EH (cell line): ENCODE results near the gene QPRT.
A peak's percentile ranks its signal among the peaks of the same experiment; 100 is the strongest.
"Not testable (repeated sequence)": the region's sequence is repeated elsewhere in the genome, so short reads cannot be mapped to it uniquely, and the experiment has no call there.

Experiments used
- DNase-seq: peaks from one replicate; pipeline ENCODE4 v3.0.0-alpha.2; 2015; ENCODE audit warnings: low read depth

The QPRT gene

DNA sequence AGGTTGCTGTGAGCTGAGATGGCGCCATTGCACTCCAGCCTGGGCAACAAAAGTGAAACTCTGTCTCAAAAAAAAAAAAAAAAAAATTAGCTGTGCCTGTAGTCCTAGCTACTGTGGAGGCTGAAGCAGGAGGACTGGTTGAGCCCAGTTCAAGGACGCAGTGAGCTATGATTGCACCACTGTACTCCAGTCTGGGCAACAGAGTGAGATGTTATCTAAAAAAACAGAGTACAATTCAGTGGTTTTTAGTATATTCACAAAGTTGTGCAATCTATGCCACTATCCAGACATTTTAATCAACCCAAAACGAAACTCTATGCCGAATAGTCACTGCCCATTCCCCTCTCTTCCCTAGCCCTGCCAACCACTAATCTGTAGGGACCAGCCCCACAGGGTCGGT, 41.7 kb downstream of the QPRT start:
- DNase-seq, result no peak

DNA sequence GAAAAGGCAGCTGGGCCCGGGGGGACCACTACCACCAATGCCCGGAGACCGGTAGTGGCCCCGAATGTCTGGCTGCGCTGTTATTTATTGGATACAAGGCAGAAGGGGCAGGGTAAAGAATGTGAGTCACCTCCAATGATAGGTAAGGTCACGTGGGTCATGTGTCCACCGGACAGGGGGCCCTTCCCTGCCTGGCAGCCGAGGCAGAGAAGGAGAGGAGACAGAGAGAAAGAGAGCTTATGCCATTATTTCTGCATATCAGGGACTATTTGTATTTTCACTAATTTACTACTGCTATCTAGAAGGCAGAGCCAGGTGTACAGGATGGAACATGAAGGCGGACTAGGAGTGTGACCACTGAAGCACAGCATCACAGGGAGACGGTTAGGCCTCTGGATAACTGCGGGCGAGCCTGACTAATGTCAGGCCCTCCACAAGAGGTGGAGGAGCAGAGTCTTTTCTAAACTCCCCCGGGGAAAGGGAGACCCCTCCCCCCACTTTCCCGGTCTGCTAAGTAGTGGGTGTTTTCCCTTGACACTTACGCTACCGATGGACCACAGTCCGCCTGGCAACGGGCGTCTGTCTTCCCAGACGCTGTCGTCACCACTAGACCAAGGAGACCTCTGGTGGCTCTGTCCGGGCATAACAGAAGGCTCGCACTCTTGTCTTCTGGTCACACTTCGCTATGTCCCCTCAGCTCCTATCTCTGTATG, 42.3 kb downstream of the QPRT start:
- DNase-seq, result peak; percentile 77

DNA sequence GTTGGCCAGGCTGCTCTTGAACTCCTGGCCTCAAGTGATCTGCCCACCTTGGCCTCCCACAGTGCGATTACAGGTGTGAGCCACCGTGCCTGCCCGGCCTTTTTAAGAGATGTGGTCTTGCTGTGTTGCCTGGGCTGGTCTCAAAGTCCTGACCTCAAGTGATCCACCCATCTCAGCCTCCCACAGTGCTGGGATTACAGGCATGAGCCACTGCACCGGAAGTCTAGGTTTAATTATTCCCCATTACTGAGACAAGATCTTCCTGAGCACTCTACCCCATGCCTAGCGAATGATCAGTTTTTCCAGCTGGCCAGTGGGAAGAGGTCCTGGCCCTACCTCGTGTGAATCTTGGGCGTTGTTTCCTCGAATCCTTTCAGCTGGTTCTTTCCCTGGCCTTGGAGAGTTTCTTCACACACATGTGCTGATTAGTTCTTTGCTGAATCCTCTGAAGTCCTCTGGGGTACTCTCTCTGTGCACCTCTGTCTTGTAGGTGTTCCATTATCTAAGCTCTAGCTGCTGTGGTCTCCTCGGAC, 47.9 kb downstream of the QPRT start:
- no peak for DNase-seq

DNA sequence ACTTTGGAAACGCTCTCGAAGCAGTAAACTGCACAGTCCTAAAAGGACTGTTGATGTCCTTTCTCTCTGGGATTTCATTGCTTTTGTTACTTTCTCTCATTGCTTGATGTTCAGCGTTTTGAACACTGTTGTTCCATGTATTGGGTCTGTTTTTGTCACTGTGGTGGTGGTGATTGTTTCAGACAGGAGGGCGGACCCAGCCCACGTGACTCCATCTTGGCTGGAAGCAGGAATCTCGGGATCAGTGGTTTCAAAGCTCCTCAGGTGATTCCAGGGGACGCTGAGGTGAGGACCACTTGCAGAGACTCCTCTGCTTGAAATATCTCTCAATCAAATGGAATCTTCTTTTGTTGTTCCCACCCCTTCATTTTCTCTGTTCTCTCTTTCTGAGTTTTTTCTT, 48.5 kb downstream of the QPRT start:
- no peak for DNase-seq

DNA sequence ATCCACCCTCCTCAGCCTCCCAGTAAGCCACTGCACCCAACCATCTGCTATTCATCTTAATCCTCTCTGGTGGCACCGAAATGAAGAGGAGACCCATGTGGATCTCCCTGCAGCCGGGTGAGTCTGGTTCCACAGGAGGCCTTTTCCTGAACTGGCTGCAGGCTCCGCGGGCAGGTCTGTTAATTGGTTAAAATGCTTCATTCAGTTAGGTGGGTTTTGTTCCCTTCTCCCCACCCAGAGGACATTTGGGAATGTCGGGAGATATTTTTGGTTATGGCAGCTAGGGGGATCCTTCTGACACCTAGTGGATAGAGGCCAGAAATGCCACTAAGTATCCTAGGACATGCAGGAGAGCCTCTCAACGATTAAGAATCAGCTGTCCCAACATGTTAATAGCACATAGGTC, 50.1 kb downstream of the QPRT start:
- DNase-seq, result peak; percentile 72

DNA sequence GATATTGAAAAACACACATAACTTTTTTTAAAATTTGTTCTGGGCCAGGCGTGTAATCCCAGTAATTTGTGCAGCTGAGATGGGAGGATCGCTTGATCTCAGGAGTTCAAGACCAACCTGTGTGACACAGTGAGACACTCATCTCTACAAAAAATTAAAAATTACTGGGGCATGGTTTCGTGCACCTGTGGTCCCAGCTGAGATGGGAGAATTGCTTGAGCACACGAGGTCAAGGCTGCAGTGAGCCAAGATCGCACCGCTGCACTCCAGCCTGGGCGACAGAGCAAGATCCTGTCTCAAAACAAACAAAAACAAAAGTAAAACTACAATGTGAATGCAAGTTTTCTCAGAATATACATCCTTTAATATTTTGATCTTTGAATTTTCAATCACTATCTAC, 51.7 kb downstream of the QPRT start:
- DNase-seq, result no peak

DNA sequence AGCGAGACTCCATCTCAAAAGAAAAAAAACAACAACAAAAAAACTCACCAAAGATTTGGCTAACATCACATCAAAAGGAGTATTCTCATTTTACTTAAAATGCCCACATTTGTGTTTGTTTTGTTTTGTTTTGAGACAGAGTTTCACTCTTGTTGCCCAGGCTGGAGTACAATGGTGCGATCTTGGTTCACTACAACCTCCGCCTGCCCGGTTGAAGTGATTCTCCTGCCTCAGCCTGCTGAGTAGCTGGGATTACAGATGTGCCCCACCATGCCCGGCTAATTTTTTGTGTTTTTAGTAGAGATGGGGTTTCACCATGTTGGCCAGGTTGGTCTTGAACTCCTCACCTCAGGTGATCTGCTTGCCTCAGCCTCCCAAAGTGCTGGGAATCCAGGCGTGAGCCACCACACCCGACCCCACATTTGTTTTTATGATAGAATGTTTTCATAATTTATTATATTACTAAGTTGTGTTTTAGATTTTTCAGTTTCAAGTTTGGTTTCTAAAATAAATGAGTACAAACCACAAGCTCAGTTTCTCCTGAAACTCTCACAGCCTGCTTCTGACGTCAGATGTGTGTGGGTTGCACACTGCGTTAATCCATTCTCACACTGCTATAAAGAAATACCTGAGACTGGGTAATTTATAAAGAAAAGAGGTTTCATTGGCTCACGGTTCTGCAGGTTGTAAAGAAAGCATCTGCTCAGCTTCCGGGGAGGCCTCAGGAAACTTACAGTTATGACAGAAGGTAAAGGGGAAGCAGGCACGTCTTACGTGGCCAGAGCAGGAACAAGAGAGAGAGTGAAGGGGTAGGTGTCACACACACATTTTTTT, 53.0 kb downstream of the QPRT start:
- DNase-seq, result not testable (repeated sequence)

DNA sequence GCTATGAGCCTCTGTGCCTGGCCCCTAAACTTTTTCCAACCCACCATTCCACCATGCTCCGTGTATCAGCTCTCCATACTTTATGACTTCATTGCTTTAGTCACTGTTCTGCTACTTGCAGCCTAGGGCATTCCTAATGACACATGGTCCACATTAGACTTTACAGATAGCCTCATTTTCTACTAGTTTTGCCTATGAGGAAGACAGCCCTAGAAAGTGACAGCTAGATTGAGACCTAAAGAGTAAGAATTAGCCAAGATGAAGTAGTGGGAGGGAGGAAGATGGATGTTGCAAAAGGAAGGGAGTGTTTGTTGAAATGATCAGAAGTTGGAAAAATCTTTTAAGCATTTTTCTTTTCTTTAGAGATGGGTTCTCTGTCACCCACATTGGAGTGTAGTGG, 55.8 kb downstream of the QPRT start:
- peak; percentile 26 for DNase-seq

DNA sequence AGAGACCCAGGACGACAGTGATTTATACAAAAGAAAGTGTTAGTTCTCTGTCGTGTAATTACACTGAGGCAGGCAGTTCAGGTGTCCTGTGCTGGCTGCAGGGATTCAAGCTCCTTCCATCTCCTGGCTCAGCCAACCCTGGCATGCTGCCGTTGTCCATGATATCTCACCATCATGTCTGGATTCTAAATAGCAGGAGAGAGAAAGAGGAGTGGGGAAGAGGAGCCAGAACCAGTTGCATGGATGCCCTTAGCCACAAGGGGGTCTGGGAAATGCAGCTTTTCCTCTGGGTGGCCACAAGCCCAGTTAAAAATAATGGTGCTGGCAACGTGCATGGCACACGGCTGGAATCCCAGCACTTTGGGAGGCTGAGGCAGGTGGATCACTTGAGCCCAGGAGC, 57.1 kb downstream of the QPRT start:
- DNase-seq, result no peak

DNA sequence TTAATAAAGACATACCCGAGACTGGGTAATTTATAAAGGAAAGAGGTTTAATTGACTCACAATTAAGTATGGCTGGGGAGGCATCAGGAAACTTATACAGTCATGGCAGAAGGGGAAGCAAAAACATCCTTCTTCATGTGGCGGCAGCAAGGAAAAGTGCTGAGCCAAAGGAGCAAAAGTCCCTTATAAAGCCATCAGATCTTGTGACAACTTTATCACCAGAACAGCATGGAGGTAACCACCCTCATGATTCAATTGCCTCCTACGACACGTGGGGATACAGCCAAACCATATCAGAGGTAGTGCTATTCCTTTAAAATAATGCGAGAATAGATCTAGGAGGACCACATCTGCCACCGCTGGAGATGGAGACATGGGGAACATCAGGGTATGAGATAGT, 57.8 kb downstream of the QPRT start:
- no peak for DNase-seq

DNA sequence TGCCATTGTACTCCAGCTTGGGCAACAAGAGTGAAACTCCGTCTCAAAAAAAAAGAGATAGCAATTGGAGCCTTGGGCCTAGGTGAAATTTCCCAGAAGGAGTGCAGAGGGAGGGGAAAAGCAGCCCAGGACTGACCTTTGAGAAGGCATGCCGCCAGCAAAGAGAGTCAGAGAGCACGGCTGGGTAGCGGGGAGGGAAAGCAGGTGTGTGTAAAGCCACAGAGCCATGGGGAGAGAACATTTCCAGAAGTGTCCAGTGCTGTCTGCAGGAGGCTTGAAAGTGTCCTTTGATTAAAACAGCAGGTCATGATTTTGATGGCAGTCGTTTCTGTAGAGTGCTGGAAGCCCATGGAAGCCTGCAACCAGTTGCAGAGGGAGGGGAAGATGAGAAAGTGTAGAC, 58.7 kb downstream of the QPRT start:
- no peak for DNase-seq

DNA sequence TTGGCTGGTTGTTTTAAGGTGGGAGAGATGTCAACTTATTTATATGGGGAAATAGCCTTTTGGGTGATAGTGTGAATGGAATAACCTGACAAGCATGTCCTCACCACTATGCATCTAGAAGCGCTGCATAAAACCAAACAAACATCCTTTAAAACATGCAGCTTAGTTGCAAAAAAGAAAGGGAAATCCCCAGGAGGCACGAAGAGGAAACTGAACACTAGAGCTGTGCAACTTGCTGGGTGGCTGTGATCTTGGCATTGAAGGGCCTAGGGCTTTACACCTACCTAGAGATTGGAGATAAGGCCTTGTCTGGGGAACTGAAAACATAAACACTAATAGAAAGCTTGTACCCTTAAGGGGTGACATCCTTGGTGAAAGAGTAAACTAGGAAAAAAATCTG, 59.5 kb downstream of the QPRT start:
- DNase-seq, result no peak

DNA sequence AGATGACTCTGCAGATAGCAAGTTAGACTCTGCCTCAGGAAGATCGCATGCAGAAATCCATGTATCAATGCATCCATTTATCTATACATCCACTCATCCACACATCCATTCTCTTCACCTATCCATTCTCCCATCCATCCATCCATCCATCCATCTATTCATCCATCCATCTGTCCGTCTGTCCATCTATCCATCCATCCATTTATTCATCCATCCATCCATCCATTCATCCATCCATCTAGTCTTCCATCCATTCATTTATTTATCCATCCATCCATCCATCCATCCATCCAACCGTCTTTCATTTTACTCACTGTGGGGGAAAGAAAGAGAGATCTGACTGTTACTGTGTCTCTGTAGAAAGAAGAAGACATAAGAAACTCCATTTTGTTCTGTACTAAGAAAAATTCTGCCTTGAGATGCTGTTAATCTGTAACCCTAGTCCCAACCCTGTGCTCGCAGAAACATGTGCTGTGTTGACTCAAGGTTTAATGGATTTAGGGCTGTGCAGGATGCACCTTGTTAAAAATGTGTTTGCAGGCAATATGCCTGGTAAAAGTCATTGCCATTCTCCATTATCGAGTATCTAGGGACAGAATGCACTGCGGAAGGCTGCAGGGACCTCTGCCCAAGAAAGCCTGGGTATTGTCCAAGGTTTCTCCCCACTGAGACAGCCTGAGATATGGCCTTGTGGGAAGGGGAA, 61.1 kb downstream of the QPRT start:
- DNase-seq, result not testable (repeated sequence)

DNA sequence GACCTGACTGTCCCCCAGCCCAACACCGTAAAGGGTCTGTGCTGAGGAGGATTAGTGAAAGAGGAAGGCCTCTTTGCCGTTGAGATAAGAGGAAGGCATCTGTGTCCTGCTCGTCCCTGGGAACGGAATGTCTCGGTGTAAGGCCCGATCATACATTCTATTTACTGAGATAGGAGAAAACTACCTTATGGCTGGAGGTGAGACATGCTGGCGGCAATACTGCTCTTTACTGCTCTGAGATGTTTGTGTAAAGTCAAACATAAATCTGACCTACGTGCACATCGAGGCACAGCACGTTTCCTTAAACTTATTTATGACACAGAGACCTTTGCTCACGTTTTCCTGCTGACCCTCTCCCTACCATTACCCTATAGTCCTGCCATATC, 61.6 kb downstream of the QPRT start:
- DNase-seq, result not testable (repeated sequence)

DNA sequence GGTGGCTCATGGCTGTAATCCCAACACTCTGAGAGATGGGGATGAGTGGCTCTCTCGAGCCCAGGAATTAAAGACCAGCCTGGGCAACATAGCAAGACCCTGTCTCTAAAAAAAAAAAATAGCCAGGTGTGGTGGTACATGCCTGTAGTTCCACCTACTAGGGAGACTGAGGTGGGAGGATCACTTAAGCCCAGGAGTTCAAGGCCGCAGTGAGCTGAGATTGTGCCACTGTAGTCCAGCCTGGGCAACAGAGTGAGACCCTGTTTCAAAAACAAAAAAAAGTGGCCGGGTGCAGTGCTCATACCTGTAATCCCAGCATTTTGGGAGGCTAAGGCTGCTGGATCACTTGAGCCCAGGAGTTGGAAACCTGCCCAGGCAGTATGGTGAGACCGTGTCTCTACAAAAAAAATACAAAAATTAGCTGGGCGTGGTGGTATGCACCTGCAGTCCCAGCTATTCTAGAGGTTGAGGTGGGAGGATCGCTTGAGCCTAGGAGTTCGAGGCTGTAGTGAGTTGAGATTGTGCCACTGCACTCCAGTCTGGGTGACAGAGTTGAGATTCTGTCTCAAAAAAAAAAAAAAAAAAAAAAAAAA, 63.8 kb downstream of the QPRT start:
- no peak for DNase-seq

DNA sequence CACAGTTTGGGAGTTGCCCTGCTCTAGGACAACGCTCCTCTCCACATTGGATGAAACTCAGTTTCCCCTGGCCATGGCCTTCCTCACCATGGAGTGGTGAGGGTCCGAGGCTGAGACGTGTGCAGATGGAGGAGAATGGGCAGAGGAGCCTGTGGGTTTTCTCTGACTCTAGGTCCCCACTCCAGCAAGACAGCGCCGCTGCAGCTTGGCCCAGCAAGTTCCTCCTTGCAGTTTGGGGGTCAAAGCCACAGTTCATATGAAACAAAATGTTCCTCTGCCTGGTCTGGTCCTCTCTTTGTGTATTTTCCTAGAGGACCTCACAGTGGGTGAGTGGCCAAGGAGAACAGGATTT, 64.5 kb downstream of the QPRT start:
- DNase-seq, result no peak

DNA sequence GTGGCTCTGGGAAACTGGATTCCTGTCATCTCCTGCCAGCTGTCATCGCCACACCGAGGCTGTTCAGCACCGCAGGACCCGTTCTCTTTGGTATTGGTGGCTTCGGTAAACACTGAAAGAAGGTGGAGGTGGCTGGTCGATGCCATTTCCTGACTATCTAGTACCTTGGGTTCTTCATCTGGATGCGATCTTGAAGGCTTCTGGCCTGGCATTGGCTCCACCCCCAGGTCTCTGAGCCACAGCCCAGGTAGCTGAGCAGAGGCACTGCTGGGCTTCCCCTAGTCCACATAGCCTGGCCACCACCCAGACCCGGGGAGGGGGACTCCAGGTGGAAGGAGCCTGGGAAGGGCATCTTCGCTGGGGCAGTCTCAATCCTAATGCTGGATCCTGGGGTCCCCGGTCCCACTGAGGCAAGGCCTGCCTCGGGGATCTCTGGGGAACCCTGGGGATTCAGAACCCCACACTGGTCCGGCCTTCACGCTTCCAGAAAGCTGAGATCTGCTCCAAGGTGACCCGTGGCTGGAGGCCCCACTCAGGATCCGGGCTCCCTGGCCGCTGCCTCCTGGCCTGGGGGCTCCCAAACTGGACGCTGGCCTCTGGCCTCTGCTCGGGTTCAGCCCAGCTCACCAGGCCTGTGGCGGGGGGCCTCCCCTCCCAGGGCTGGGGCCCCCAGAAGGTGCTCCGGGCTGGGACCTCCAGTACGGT, 65.0 kb downstream of the QPRT start:
- DNase-seq, result no peak

DNA sequence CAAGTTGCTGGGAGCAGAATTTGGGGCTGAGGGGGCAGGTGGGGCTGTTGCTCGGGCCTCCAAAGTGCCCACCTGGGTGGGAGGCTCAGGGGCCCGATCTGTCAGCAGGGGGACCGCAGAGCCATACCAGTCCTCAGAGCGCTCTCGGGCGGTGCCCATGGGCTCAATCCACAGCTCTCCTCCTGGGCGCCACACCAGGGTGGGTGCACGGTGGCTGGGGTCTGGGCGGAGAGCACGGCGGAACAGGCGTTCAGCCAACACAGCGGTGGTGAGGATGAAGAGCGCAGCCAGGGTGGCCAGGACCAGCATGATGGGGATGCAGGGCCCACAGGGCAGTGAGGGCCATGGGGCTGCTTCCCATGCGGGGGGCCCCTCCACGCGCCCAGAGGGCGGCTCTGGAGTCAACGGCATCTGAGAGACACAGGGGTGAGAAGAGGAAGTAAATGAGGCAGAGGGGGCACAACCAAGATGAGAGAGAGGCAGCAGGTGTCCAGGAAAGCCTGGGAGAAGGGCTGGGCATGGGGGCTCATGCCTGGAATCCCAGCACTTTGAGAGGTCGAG, 65.6 kb downstream of the QPRT start:
- DNase-seq, result no peak

DNA sequence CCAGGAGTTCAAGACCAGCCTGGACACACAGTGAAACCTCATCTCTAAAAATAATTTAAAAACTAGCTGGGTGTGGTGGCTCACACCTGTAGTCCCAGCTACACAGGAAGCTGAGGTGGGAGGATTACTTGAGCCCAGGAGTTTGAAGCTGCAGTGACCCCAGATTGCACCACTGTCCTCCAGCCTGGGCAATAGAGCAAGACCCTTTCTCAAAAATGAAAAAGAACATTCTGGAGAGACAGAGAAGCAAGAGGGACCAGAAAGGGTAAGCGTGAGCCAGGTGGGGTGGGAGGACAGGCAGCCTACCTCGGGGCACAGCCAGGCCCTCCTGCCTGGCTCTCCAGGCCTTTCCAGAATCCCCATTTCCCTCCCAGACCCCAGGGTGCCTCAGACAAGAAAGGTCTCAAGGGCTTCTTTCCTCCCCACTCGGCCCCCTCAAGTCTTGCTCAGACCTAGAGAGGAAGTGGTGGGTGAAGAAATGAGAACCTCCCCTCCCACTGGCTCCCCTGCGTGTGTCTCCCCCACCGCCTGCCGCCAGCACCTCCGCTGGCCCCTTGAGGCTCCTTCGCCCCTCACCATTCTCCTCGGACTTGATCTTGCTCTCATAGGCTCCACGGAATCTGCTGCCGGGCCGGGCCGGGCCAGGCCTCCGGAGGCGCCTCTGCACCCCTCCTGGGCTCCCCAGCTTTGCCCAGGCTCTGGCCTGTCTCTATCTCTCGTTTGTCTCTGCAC, 66.3 kb downstream of the QPRT start:
- DNase-seq, result no peak

DNA sequence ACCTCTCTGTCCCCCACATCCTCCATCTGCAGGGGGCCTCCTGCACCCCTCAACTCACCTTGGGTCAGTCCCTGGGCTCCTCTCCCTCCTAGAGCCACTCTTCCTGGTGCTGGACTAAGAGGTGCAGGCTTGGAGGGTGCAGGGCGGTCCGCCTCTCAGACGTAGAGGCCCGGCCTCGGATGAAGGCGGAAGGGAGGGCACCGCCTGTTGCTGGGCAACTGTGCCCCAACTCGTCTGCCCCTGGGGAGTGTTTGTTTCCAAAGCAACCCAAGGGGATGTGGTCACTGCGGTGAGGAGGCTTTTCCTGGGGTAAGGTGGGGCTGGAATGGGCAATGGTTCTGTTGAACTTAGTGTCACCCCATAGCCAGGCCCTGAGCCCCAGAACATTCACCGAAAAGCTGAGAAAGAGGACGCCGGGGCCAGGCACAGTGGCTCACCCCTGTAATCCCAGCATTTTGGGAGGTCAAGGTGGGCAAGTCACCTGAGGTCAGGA, 66.9 kb downstream of the QPRT start, which contains the start of gene C16orf54:
Gene C16orf54, minus strand, starts transcription at position 138 of the 493 bp plus-strand sequence. CDS start 1,039 bp downstream, outside the sequence.
- DNase-seq, result no peak
